IPS-NIHi7 (cell line): Measurements from ENCODE around the gene NRXN3.

Experiments
- DNase-seq: peaks from one replicate; pipeline ENCODE4 v3.0.0; 2012; ENCODE audit warnings: mixed read lengths; ENCODE audit errors: extremely low spot score

Gene NRXN3

DNA sequence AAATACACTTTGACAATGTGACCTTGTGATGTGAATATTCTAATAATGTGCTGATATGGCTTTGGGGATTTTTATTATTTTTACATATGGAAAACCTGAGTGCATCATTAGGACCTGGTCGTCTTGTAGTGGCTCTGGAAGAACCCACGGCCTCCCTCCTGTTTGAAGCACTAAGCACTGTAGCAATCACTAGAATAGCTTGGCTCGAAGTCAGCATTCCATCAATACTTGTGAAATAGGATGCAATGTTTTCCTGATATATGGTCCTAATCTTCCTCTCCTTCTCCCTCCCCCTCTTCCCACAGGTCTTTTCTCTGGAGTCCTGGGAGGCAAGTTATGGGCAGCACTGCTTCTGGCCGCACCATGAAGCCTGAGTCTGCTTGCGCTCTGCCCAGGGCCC lies 71.9 kb downstream of the NRXN3 start:
- no peak for DNase-seq

DNA sequence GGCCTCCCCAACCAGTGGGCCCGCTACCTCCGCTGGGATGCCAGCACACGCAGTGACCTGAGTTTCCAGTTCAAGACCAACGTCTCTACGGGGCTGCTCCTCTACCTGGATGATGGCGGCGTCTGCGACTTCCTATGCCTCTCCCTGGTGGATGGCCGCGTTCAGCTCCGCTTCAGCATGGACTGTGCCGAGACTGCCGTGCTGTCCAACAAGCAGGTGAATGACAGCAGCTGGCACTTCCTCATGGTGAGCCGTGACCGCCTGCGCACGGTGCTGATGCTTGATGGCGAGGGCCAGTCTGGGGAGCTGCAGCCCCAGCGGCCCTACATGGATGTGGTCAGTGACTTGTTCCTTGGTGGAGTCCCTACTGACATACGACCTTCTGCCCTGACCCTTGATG lies 73.0 kb downstream of the NRXN3 start:
- no peak for DNase-seq

GRCh38 chr14:78245238-78245637 lies 75.1 kb downstream of the NRXN3 start:
- DNase-seq = no peak

GRCh38 chr14:78248501-78249090 lies 78.4 kb downstream of the NRXN3 start:
- DNase-seq = peak; percentile 31

DNA sequence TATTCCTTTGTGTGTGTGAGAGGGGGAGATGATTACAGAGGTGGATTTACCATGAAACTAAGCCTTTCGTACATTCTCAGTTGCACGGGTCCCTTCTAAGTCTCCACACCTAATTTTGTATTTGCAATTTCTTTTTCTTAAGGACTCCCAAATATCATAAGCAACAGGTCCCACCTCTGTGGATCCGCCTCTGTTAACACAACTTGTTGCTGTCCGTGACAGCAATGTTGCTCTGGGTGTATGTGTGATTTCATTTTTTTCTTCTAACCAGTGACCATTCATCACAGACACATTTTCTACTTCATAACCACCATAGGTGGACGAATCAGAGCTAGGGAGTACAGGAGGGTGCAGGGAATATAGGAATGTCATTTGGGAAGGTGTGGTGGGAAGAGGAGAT lies 81.1 kb downstream of the NRXN3 start:
- DNase-seq = no peak

- no peak for DNase-seq
These were observed 83.8 kb downstream of the NRXN3 start for GRCh38 chr14:78253986-78254385.

DNA sequence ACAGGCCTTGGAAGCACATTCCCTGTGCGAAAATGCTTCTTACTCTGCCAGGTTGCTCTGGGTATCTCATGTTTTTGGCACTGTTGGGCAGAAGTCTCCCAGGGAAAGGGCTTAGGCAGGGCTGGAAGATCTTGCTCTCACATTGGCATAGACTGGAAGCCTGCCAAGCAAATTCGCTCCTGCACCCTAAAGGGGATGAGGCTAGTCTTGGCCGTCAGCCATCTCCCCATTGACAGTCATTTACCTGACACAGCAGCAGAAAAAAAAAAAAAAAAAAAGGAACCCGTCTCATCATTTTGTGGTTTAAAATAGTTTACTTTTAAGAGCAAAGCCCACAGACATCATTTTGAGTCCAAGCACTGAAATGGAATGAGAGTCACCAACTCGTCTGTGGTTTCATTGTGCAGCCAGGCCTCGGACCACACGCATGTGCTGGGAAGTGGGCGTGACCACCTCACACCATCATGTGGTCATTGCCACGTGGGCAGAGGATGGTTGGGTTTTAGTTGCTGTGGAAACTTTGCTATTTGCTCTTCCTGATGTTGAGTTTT lies 84.8 kb downstream of the NRXN3 start:
- no peak for DNase-seq

GRCh38 chr14:78259831-78260230 lies 89.7 kb downstream of the NRXN3 start:
- no peak for DNase-seq

DNA sequence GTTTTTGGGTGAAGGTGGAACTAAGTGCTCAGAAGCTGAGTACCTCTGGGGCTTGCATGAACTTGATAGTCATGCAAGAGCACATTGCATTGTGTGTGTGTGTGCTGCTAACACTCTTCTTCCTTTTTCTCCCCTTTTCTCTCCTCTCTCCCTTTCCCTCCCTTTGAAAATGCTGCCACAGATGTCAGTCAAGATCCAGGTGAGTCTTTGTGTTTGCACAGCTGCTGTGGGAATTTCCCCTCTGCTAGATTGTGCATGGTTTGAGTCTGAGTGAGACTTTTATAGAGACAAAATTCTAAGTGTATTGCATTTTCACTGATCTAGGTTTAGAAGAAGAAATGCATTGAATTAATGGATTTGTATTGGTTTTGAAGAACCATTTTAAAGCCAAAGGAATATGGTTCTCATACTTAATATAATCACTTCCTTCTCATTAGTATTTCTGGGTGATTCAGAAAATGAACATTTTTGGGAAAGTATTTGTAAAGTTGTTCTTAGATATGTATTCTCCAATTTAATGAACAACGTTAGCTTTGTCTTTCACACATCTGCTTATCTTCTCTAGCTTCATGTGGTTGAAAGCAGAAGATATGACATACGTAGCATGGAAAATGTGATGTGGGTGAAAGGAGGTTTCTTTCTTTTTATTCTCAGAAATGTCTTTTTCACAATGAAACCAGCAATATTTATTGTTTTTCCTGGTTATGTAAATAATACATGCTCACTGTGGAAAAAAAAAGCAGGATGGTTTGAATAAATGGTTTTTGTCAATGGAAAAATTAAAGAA lies 108.5 kb downstream of the NRXN3 start:
- no peak for DNase-seq

GRCh38 chr14:78282437-78282836 lies 112.3 kb downstream of the NRXN3 start:
- no peak for DNase-seq

GRCh38 chr14:78286210-78286609 lies 116.0 kb downstream of the NRXN3 start:
- peak; percentile 12 for DNase-seq

DNA sequence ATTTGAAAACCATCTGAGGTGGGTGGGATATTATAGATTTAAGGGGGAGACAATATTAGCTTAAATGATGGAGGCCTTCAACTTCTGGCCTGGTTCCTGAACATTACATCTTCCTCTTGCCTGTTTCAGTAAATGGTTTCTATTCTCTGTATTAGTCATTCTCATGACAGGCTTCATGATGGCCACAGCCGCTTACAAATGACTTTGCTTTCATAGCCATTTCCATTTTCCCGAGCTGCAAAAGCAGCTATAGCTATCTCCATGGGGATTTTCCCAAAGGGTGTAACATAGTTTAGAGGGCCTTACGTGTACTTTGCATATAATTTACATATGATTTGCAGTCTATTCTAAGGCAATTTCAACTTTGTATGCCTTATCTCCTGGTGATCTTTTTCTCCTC lies 121.8 kb downstream of the NRXN3 start:
- no peak for DNase-seq

- DNase-seq = no peak
These were observed 127.7 kb downstream of the NRXN3 start for GRCh38 chr14:78297858-78298257.

DNA sequence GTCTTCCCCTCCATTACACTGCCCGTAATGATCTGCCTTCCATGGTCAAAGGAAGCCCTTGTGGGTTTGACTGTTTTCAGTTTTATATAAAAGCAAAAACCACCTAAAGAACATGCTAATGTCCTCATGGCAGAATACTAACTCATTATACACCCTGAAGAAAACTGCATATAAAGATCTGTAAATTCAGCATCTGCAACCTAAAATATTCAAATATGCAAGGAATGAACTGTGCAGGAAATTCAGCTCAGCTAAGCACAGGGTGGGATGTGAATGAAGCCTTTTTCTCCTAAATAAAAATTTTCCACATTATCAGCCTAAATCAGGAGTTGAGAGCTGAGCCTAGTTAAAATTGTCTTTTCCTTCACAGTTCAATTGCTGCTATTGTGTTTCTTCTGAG lies 128.1 kb downstream of the NRXN3 start:
- no peak for DNase-seq

GRCh38 chr14:78302841-78303240 lies 132.7 kb downstream of the NRXN3 start:
- DNase-seq = peak; percentile 17

- no peak for DNase-seq
These were observed 137.5 kb downstream of the NRXN3 start for GRCh38 chr14:78307671-78308070.

- DNase-seq = no peak
These were observed 137.9 kb downstream of the NRXN3 start for GRCh38 chr14:78308079-78308478.

DNA sequence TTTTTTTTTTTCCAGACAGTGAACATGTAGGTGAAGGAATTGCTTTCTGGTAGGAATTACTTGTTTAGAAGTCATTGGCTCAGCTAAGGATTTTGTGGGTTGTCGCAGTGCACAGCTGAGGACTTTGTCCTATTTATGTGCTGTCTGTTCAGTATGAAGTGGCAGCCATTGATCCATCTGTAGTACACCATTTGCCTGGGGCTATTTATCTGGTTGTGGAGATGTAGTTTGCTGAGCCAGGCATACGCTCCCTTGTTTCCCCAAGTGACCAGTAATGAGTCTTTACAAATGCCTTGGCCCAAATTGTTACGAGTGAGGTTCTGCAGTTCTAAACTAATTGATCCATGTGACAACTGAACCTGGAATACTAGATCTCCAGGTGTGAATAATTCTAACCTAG lies 140.1 kb downstream of the NRXN3 start:
- no peak for DNase-seq

DNA sequence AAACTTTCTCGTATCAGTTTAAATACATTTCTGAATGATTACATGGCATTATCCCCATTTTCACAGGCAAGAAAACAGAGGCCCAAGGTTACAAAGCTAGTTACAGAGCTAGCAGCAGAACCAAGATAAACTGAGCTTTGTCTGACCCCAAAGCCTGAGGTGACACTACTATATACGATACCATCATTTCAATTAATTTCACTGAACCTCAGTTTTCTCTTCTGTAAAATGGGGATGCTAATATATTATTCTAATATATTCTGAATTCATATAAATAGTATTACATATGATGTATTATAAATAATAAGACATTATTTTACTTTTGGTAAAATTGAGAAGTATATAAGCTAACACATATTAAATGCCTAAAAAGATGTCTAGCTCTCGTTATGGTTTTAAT lies 143.3 kb downstream of the NRXN3 start:
- no peak for DNase-seq

DNA sequence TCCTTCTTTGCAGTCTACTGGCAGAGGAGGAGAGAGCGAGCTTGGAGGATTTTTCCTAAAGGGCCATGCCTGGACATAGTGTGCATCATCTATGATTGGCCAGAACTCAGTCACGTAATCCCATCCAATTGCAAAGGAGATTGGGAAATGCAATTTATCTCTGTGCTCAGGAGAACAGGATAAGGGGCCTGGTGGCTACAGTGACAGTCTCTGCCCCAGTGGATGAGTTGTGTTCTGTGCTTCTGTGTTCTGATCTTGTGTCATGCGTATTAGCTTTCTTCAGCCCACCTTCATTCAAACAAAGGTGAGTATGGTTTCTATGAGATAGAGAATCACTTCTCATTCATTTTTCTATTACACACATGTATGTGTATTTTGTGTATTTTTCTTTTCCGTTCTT lies 144.3 kb downstream of the NRXN3 start:
- no peak for DNase-seq

- no peak for DNase-seq
These were observed 145.9 kb downstream of the NRXN3 start for GRCh38 chr14:78316052-78316451.

- DNase-seq = no peak
These were observed 146.6 kb downstream of the NRXN3 start for GRCh38 chr14:78316786-78317185.

GRCh38 chr14:78319406-78319805 lies 149.2 kb downstream of the NRXN3 start:
- DNase-seq = no peak
